Pancreas (tissue), 10 donors: Measurements from ENCODE around the gene RIC1. TPM values are rescaled to one million over a fixed set of nuclear protein-coding genes. Genes with fewer than 3 reads are reported as not detected.
"Not testable (repeated sequence)": the region's sequence is repeated elsewhere in the genome, so short reads cannot be mapped to it uniquely, and the experiment has no call there.

Experiments used
- ATAC-seq, 4 donors: fragments of 200-7000 bp; cut with Tn5 transposase; one replicate each; pipeline versions ENCODE4 v1.8.0 to v1.9.1; 2020; ENCODE audit warnings: mild to moderate bottlenecking in 4 of 4, moderate library complexity in 4 of 4
- DNase-seq, 6 donors: peaks; one replicate each; pipeline ENCODE4 v3.0.0-alpha.2; 2020
- FAIRE-seq: peaks from 2 replicates; lab custom pipeline; 2012; peaks lifted over from hg19 to GRCh38; lab: Jason Lieb, UNC
- H3K27ac ChIP-seq, 4 donors: fragments of 200-600 bp; sonication (generic); 1 replicate in 3 of 4; 2 replicates in 1 of 4; pipeline versions ENCODE4 v1.5.0 to v1.8.0; 2020
- H3K27me3 ChIP-seq, 4 donors: fragments of 200-600 bp; one replicate each; pipeline ENCODE4 v1.8.0; 2021
- H3K36me3 ChIP-seq, 3 donors: fragments of 200-600 bp; sonication (generic) in 1 of 3; one replicate each; pipeline versions ENCODE4 v1.5.0 to v1.8.0; 2020 to 2021
- H3K4me1 ChIP-seq, 3 donors: fragments of 200-600 bp; one replicate each; pipeline ENCODE4 v1.8.0; 2021
- H3K4me3 ChIP-seq, 4 donors: fragments of 200-600 bp; sonication (generic) in 2 of 4; one replicate each; pipeline versions ENCODE4 v1.5.0 to v1.8.0; 2020 to 2021
- H3K9me3 ChIP-seq, 4 donors: fragments of 200-600 bp; one replicate each; pipeline ENCODE4 v1.8.0; 2021
- CTCF ChIP-seq, 4 donors: fragments of 200-600 bp; sonication (generic) in 3 of 4; IDR thresholded peaks; one replicate each; pipeline versions ENCODE4 v1.5.0 to v1.8.0; 2021; ENCODE audit warnings: antibody characterized with exemption in 4 of 4
- WGBS, 2 donors: extraction: QIAGEN DNeasy Blood & Tissue Kit; methylation state at CpG; one replicate each; pipeline ENCODE4 v1.1.7; 2013; 5-methylcytosine and 5-hydroxymethylcytosine counted together
- intact Hi-C, 3 donors: fragments of 100-400 bp; cut with DNase I; formaldehyde crosslinking; loops; one replicate each; pipeline versions ENCODE4 v1.11.1 to v1.14.2; 2022
- polyA plus RNA-seq, 2 donors: library from polyadenylated mRNA; stranded (reverse); fragments of 200-250 nt; gene quantifications; one replicate each; pipeline ENCODE4 v1.2.3, GENCODE V29; 2013
- total RNA-seq, 6 donors: library from RNA; stranded (reverse); fragmentation: NEBNext Ultra II Directional in 4 of 6; extraction: Animal tissue kit (Norgen Biotek cat#: 25700) in 4 of 6; gene quantifications; one replicate each; pipeline versions ENCODE4 v1.2.1 to v1.2.4, GENCODE V29; 2021 to 2023
- donor health status: healthy with polysubstance abuse.
- donor health status: DM: no; HTN: no; CAD: no; lungs with moderate emphysema.
- donor health status: DM: no; HTN: no; CAD: no.
- donor health status: control.
- donor health status: control.
- donor health status: Bipolar disorder and iron deficiency.
- donor health status: DM: yes; HTN: yes; CAD: no.
- donor health status: DM: no; HTN: no; CAD: no.
- donor health status: DM: no; HTN: no; CAD: no.
- donor health status: DM: yes; HTN: yes; CAD: no.

RIC1 gene
- total and polyA plus RNA-seq, 8 donors = 2.9 to 11.8 (median 8.4) TPM

- ATAC-seq (no peak), DNase-seq (no peak), FAIRE-seq (no peak)
- no peaks in the 10 kb centered on the region for H3K4me1 ChIP-seq
- H3K9me3 ChIP-seq = no peaks in the 10 kb centered on the region
- H3K27ac ChIP-seq = no peak overlapping the region
- H3K4me3 ChIP-seq = no peak overlapping the region
- H3K27me3 ChIP-seq = no peaks in the 10 kb centered on the region
- WGBS, 2 donors = 83 to 95% methylated on average over 1 of the region's 1 CpG
- no peak for TF ChIP-seq CTCF (IDR thresholded peaks at IDR 0.05)
- no peaks in the 10 kb centered on the region for H3K36me3 ChIP-seq
- intact Hi-C loops = no loop called here
Observed at GRCh38 chr9:5644501-5644900, 15.6 kb downstream of the RIC1 start.

- no peaks in the 10 kb centered on the region for H3K36me3 ChIP-seq
- no peak for FAIRE-seq
- no peak overlapping the region for H3K27ac ChIP-seq
- intact Hi-C loops = no loop called here
- no peaks in the 10 kb centered on the region for H3K27me3 ChIP-seq
- H3K4me3 ChIP-seq = no peak overlapping the region
- WGBS, 2 donors = 90 to 94% methylated on average over 3 of the region's 3 CpGs
- DNase-seq = no peak
- no peaks in the 10 kb centered on the region for H3K9me3 ChIP-seq
- TF ChIP-seq CTCF (IDR thresholded peaks at IDR 0.05) = no peak
- H3K4me1 ChIP-seq = no peaks in the 10 kb centered on the region
- ATAC-seq = no peak
Observed at GRCh38 chr9:5646116-5646515, 17.2 kb downstream of the RIC1 start.

- intact Hi-C loops = no loop called here
- no peak for FAIRE-seq
- WGBS, 2 donors = 97 to 100% methylated on average over 2 of the region's 2 CpGs
- peak in 1 of 4 donors; percentile 24 for ATAC-seq
- Histone ChIP-seq H3K36me3 (no peaks in the 10 kb centered on the region), H3K4me1 (no peaks in the 10 kb centered on the region), H3K4me3 (no peak overlapping the region), H3K27me3 (no peaks in the 10 kb centered on the region), H3K9me3 (peaks cover 0 to 4% (median 0%) of the 10 kb centered on the region in 4 donors), H3K27ac (no peak overlapping the region)
- DNase-seq = no peak
- TF ChIP-seq CTCF (IDR thresholded peaks at IDR 0.05) = no peak
Observed at GRCh38 chr9:5650356-5651105, 21.6 kb downstream of the RIC1 start.

- no peaks in the 10 kb centered on the region for H3K4me1 ChIP-seq
- intact Hi-C loops = no loop called here
- peaks cover 0 to 4% (median 0%) of the 10 kb centered on the region in 4 donors for H3K9me3 ChIP-seq
- no peak overlapping the region for H3K27ac ChIP-seq
- no peaks in the 10 kb centered on the region for H3K27me3 ChIP-seq
- no peak for FAIRE-seq
- H3K36me3 ChIP-seq = no peaks in the 10 kb centered on the region
- TF ChIP-seq CTCF (IDR thresholded peaks at IDR 0.05) = no peak
- no peak for ATAC-seq
- no peak for DNase-seq
- no peak overlapping the region for H3K4me3 ChIP-seq
Observed at GRCh38 chr9:5651246-5651645, 22.3 kb downstream of the RIC1 start.

GRCh38 chr9:5652821-5653220 lies 23.9 kb downstream of the RIC1 start:
- FAIRE-seq = no peak
- intact Hi-C loops = no loop called here
- H3K36me3 ChIP-seq = no peaks in the 10 kb centered on the region
- 98 to 100% methylated on average over 1 of the region's 1 CpG for WGBS, 2 donors
- peaks cover 0 to 4% (median 0%) of the 10 kb centered on the region in 3 donors for H3K4me1 ChIP-seq
- no peak for DNase-seq
- no peaks in the 10 kb centered on the region for H3K27me3 ChIP-seq
- no peak overlapping the region for H3K27ac ChIP-seq
- H3K9me3 ChIP-seq = peaks cover 0 to 4% (median 0%) of the 10 kb centered on the region in 4 donors
- TF ChIP-seq CTCF (IDR thresholded peaks at IDR 0.05) = no peak
- ATAC-seq = no peak
- no peak overlapping the region for H3K4me3 ChIP-seq

- not testable (repeated sequence) for ATAC-seq, H3K4me3 ChIP-seq, H3K27me3 ChIP-seq, H3K36me3 ChIP-seq, DNase-seq, FAIRE-seq, H3K4me1 ChIP-seq, H3K27ac ChIP-seq, H3K9me3 ChIP-seq
- intact Hi-C loops = loop anchor here in 1 of 3 donors (5.0 kb wide), 1 partner anchor 34 kb away; no protein-coding TSS in a partner anchor
- 94 to 100% methylated on average over 1 of the region's 1 CpG for WGBS, 2 donors
Observed at GRCh38 chr9:5662804-5663203, 33.9 kb downstream of the RIC1 start.
